Lung (tissue), 12 donors: ENCODE measurements around the gene PMF1. TPM values are rescaled to one million over a fixed set of nuclear protein-coding genes. Genes with fewer than 3 reads are reported as not detected.
A peak's percentile ranks its signal among the peaks of the same experiment; 100 is the strongest.
"Not testable (repeated sequence)": the region's sequence is repeated elsewhere in the genome, so short reads cannot be mapped to it uniquely, and the experiment has no call there.

Experiments used
- ATAC-seq: fragments of 200-7000 bp; cut with Tn5 transposase; one replicate; pipeline ENCODE4 v1.9.1; 2020; ENCODE audit warnings: moderate number of reproducible peaks; ENCODE audit not compliant: insufficient read depth, low FRiP score
- DNase-seq, 3 donors: peaks; one replicate each; pipeline ENCODE4 v3.0.0-alpha.2; 2013 to 2017
- H3K27ac ChIP-seq, 2 donors: one replicate each; pipeline ENCODE4 v1.5.1; 2013; ENCODE audit warnings: mild to moderate bottlenecking in 2 of 2, moderate library complexity in 2 of 2, control low read depth in 1 of 2, inconsistent platforms in 1 of 2, low read depth in 1 of 2, low read length in 1 of 2
- H3K27me3 ChIP-seq, 3 donors: one replicate each; pipeline ENCODE4 v1.5.1; 2013; ENCODE audit warnings: low read length in 2 of 3; ENCODE audit not compliant: control insufficient read depth in 3 of 3, insufficient read depth in 3 of 3
- H3K36me3 ChIP-seq, 4 donors: one replicate each; pipeline ENCODE4 v1.5.1; 2013; ENCODE audit warnings: low read length in 4 of 4, mild to moderate bottlenecking in 1 of 4, moderate library complexity in 1 of 4; ENCODE audit not compliant: control insufficient read depth in 4 of 4, insufficient read depth in 4 of 4
- H3K4me1 ChIP-seq, 5 donors: one replicate each; pipeline ENCODE4 v1.5.1; 2013; ENCODE audit warnings: low read length in 5 of 5, mild to moderate bottlenecking in 2 of 5, moderate library complexity in 1 of 5; ENCODE audit not compliant: control insufficient read depth in 5 of 5, insufficient read depth in 5 of 5
- H3K4me3 ChIP-seq: one replicate; pipeline ENCODE4 v1.5.1; 2013; ENCODE audit warnings: mild to moderate bottlenecking, control low read depth, moderate library complexity
- H3K9ac ChIP-seq, 2 donors: one replicate each; pipeline ENCODE4 v1.5.1; 2013; ENCODE audit warnings: low read length in 2 of 2, control low read depth in 1 of 2; ENCODE audit not compliant: insufficient read depth in 1 of 2
- H3K9me3 ChIP-seq, 4 donors: one replicate each; pipeline ENCODE4 v1.5.1; 2013; ENCODE audit warnings: low read length in 3 of 4, mild to moderate bottlenecking in 1 of 4, moderate library complexity in 1 of 4; ENCODE audit not compliant: control insufficient read depth in 4 of 4, insufficient read depth in 3 of 4
- CTCF ChIP-seq: IDR thresholded peaks from 2 replicates; pipeline ENCODE4 v1.5.1; 2012; ENCODE audit warnings: mild to moderate bottlenecking; ENCODE audit errors: control extremely low read depth, extremely low read depth
- WGBS, 2 donors: extraction: QIAGEN DNeasy Blood & Tissue Kit; methylation state at CpG; one replicate each; pipeline ENCODE4 v1.1.7; 2013; 5-methylcytosine and 5-hydroxymethylcytosine counted together
- polyA plus RNA-seq, 2 donors: library from polyadenylated mRNA; stranded (reverse); fragments of 200-250 nt; gene quantifications; one replicate each; pipeline ENCODE4 v1.2.1, GENCODE V29; 2013
- total RNA-seq, 2 donors: library from RNA; depleted of rRNA in 1 of 2; stranded (reverse); fragments of >200 nt in 1 of 2; gene quantifications; one replicate each; pipeline ENCODE4 v1.2.1, GENCODE V29; 2014 to 2021
- donor health status: control.
- donor health status: control.
- donor health status: Bipolar disorder and iron deficiency.
- donor health status: healthy.
- donor health status: DM: yes; HTN: yes; CAD: no.

Gene PMF1
- total and polyA plus RNA-seq, 4 donors = 60.0 to 144 (median 64.7) TPM

DNA sequence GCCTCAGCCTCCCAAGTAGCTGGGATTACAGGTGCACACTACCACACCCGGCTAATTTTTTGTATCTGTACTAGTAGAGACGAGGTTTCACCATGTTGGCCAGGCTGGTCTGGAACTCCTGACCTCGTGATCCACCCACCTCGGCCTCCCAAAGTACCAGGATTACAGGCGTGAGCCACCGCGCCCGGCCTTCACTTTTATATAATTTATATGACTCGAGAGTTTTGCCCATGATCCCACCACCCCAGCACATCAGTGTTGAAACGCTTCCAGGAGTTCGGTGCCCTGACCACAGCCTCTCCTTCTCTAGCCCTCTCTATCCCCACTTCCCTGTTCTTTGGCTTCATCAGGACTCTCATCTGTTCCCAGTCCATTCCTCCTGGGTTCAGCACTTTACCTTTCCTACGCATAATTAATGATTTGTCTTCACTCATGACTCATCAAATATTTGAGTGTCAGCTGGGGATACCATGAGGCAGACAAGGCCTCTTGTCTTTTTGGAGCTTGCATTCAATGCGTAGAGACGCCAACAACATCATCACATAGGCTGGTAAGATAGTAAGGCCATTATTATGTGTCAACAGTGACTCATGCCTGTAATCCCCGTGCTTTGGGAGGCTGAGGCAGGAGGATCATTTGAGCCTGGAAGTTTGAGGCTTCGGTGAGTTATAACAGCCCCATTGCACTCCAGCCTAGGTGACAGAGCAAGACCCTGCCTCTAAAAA, 1.4 kb downstream of the PMF1 start:
- H3K9ac ChIP-seq = peak overlapping the region; percentile 0 to 96
- H3K4me3 ChIP-seq = no peak overlapping the region
- H3K4me1 ChIP-seq = peaks cover 0 to 16% (median 4%) of the 10 kb centered on the region in 5 donors
- H3K36me3 ChIP-seq = peaks cover 0 to 14% (median 12%) of the 10 kb centered on the region in 4 donors
- H3K27me3 ChIP-seq = no peaks in the 10 kb centered on the region
- no peak for DNase-seq
- 79 to 80% methylated on average over 16 of the region's 16 CpGs for WGBS, 2 donors
- H3K27ac ChIP-seq = peak overlapping the region; percentile 42 to 99
- TF ChIP-seq CTCF = no peak
- ATAC-seq = no peak
- no peaks in the 10 kb centered on the region for H3K9me3 ChIP-seq

DNA sequence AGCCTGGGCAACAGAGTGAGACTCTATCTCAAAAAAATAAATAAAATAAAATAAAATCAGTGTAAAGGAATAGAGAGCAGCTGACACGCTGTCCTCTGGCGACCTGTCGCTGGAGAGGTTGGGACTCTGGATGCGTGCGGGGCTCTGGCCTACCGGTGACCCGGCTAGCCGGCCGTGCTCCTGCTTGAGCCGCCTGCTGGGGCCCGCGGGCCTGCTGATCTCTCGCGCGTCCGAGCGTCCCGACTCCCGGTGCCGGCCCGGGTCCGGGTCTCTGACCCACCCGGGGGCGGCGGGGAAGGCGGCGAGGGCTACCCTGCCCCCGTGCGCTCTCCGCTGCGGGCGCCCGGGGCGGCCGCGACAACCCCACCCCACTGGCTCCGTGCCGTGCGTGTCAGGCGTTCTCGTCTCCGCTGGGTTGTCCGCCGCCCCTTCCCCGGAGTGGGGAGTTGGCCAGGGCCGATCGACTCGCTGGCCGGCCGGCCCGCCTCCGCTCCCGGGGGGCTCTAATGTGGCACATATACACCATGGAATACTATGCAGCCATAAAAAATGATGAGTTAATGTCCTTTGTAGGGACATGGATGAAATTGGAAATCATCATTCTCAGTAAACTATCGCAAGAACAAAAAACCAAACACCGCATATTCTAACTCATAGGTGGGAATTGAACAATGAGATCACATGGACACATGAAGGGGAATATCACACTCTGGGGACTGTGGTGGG, 3.7 kb downstream of the PMF1 start:
- not testable (repeated sequence) for H3K9me3 ChIP-seq, H3K4me3 ChIP-seq, H3K27ac ChIP-seq, ATAC-seq, DNase-seq, H3K9ac ChIP-seq, H3K27me3 ChIP-seq
- Histone ChIP-seq H3K4me1 (peaks cover 0 to 16% (median 4%) of the 10 kb centered on the region in 5 donors), H3K36me3 (peaks cover 4 to 23% (median 10%) of the 10 kb centered on the region in 4 donors)
- 91 to 95% methylated on average over 55 of the region's 55 CpGs for WGBS, 2 donors

DNA sequence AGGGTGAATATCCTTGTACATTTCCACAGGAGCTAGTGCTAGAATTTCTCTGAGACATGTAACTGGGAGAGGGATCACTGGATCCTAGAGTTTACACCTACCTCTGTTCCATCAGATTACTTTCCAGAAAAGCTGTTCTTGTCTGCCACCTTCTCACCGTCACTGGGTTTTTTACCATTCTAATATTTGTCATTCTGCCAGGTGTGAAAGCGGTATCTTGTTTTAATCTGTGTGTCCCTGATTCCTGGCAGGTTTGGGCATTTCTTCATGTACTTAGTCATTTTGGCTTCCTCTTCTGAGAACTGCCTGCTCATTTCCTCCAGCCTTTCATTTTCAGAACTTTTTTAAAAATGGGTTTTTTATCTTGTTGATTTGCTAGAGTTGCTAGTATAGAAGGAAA, 5.1 kb downstream of the PMF1 start:
- Histone ChIP-seq H3K4me1 (peaks cover 0 to 12% (median 4%) of the 10 kb centered on the region in 5 donors), H3K9ac (no peak overlapping the region), H3K4me3 (no peak overlapping the region), H3K36me3 (peaks cover 4 to 32% (median 17%) of the 10 kb centered on the region in 4 donors), H3K9me3 (no peaks in the 10 kb centered on the region), H3K27me3 (no peaks in the 10 kb centered on the region), H3K27ac (peak overlapping the region in 1 of 2 donors; percentile 71)
- ATAC-seq = no peak
- TF ChIP-seq CTCF = no peak
- no peak for DNase-seq
- WGBS, 2 donors = 21 to 32% methylated on average over 2 of the region's 2 CpGs

DNA sequence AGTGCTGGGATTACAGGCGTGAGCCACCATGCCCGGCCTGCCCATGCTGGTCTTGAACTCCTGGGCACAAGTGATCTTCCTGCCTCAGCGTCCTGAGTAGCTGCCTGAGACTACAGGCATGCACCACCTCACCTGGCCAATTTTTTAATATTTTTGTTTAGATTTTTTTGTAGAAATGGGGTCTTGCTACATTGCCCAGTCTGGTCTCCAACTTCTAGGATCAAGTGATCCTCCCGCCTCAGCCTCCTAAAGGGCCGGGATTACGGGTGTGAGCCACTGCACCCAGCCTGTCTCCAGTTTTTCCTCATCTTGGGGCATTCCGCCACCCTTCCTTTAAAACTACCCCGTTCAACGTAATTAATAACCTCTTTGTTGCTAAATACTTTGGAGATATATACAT, 7.4 kb downstream of the PMF1 start:
- Histone ChIP-seq H3K9ac (no peak overlapping the region), H3K9me3 (no peaks in the 10 kb centered on the region), H3K4me1 (peaks cover 0 to 4% (median 0%) of the 10 kb centered on the region in 5 donors), H3K27me3 (no peaks in the 10 kb centered on the region), H3K4me3 (no peak overlapping the region), H3K27ac (no peak overlapping the region), H3K36me3 (peaks cover 5 to 31% (median 24%) of the 10 kb centered on the region in 4 donors)
- ATAC-seq = no peak
- TF ChIP-seq CTCF = no peak
- WGBS, 2 donors = 96 to 100% methylated on average over 9 of the region's 9 CpGs
- DNase-seq = no peak
